Left lung (tissue), 10 donors: ENCODE data around the gene KMT2B. TPM values are rescaled to one million over a fixed set of nuclear protein-coding genes. Genes with fewer than 3 reads are reported as not detected.
A peak's percentile ranks its signal among the peaks of the same experiment; 100 is the strongest.

Experiments used
- ATAC-seq: fragments of 200-7000 bp; cut with Tn5 transposase; one replicate; pipeline ENCODE4 v1.9.1; 2020; ENCODE audit warnings: moderate library complexity
- DNase-seq, 4 donors: peaks; one replicate each; pipeline ENCODE4 v3.0.0-alpha.2; 2013 to 2020
- H3K27ac ChIP-seq, 2 donors: fragments of 200-600 bp; sonication (generic) in 1 of 2; one replicate each; pipeline versions ENCODE4 v1.5.0 to v1.8.0; 2020 to 2021
- H3K27me3 ChIP-seq, 2 donors: fragments of 200-600 bp; sonication (generic) in 1 of 2; one replicate each; pipeline versions ENCODE4 v1.5.0 to v1.8.0; 2020 to 2021
- H3K36me3 ChIP-seq, 2 donors: fragments of 200-600 bp; sonication (generic) in 1 of 2; one replicate each; pipeline versions ENCODE4 v1.5.0 to v1.8.0; 2020 to 2021
- H3K4me1 ChIP-seq, 2 donors: fragments of 200-600 bp; one replicate each; pipeline ENCODE4 v1.8.0; 2021
- H3K4me3 ChIP-seq, 2 donors: fragments of 200-600 bp; sonication (generic) in 1 of 2; one replicate each; pipeline versions ENCODE4 v1.5.0 to v1.8.0; 2020 to 2021; ENCODE audit warnings: mild to moderate bottlenecking in 1 of 2
- H3K9me3 ChIP-seq, 2 donors: fragments of 200-600 bp; sonication (generic) in 1 of 2; one replicate each; pipeline versions ENCODE4 v1.5.0 to v1.8.0; 2020 to 2021
- intact Hi-C, 2 donors: fragments of 100-400 bp; cut with DNase I; formaldehyde crosslinking; loops; one replicate each; pipeline versions ENCODE4 v1.11.2 to v1.14.2; 2022
- polyA plus RNA-seq, 6 donors: library from polyadenylated mRNA; unstranded; fragments of 120-200 nt; gene quantifications; one replicate each; pipeline ENCODE4 v1.2.1, GENCODE V29; 2013; ENCODE audit not compliant: insufficient read length in 6 of 6
- total RNA-seq, 2 donors: library from RNA; stranded (reverse); fragmentation: NEBNext Ultra II Directional; extraction: Animal tissue kit (Norgen Biotek cat#: 25700); gene quantifications; one replicate each; pipeline ENCODE4 v1.2.1, GENCODE V29; 2021
- TF ChIP-seq, protein P1 (sequence below), 2 donors: fragments of 200-600 bp; sonication (generic) in 1 of 2; IDR thresholded peaks; one replicate each; pipeline versions ENCODE4 v1.5.0 to v1.8.0; 2021; ENCODE audit warnings: antibody characterized with exemption in 2 of 2
- donor health status: DM: no; HTN: yes; CAD: no.
- donor health status: DM: no; HTN: no; CAD: no.

The KMT2B gene
- total and polyA plus RNA-seq, 8 donors = 27.9 to 39.1 (median 33.9) TPM

DNA sequence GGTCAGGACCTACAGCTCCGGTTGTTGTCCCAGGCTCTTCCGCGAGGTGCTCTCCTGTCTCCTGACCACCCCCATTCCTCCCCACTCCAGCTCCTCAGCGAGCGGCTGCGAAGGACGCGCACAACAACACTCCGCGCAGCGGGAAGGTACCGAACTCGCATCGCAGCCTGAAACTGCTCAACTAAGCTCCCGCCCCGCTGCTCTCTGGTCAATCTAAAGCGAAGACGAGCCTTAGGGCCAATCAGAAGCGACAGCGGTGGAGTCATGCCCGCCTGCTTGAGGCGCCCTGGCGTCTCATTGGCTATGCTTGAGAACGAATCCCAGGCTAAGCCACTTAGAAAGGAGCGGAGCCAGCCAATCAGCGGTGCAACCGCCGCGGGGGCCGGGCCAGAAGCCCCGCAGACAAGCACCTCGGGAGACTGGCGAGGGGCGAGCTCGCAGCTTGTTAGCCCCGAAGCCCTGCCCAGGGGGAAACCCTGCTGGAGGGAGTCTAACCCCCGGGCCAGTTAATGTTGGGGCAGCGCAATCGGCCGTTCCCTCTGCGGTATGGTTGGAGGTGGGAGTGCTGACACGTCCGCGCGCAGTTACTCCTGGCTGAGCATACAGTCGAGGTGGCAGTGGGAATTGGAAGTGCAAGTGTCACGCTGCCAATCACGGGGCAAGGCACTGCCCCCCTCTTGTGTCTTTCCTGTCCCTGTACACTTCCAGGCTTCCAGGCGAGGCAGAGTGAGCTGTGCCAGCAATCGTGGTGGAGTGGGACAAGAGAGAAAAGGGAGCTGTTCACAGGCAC lies 15.4 kb upstream of the KMT2B start:
- Histone ChIP-seq H3K36me3 (no peaks in the 10 kb centered on the region), H3K4me1 (peaks cover 0 to 17% of the 10 kb centered on the region in 2 donors), H3K4me3 (peak overlapping the region; percentile 52 to 57), H3K27me3 (peaks cover 0 to 56% of the 10 kb centered on the region in 2 donors), H3K9me3 (no peaks in the 10 kb centered on the region), H3K27ac (peak overlapping the region in 1 of 2 donors; percentile 50)
- TF ChIP-seq, protein P1, sequence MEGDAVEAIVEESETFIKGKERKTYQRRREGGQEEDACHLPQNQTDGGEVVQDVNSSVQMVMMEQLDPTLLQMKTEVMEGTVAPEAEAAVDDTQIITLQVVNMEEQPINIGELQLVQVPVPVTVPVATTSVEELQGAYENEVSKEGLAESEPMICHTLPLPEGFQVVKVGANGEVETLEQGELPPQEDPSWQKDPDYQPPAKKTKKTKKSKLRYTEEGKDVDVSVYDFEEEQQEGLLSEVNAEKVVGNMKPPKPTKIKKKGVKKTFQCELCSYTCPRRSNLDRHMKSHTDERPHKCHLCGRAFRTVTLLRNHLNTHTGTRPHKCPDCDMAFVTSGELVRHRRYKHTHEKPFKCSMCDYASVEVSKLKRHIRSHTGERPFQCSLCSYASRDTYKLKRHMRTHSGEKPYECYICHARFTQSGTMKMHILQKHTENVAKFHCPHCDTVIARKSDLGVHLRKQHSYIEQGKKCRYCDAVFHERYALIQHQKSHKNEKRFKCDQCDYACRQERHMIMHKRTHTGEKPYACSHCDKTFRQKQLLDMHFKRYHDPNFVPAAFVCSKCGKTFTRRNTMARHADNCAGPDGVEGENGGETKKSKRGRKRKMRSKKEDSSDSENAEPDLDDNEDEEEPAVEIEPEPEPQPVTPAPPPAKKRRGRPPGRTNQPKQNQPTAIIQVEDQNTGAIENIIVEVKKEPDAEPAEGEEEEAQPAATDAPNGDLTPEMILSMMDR (IDR thresholded peaks at IDR 0.05) = no peak
- DNase-seq (peak; percentile 92 to 98 (median 96)), ATAC-seq (peak; percentile 99)
- intact Hi-C loops = no loop called here

- no peak overlapping the region for H3K27ac ChIP-seq
- peaks cover 0 to 65% of the 10 kb centered on the region in 2 donors for H3K27me3 ChIP-seq
- intact Hi-C loops = no loop called here
- no peaks in the 10 kb centered on the region for H3K36me3 ChIP-seq
- H3K4me3 ChIP-seq = peak overlapping the region in 1 of 2 donors; percentile 57
- peaks cover 0 to 17% of the 10 kb centered on the region in 2 donors for H3K4me1 ChIP-seq
- TF ChIP-seq, protein P1 (IDR thresholded peaks at IDR 0.05) = no peak
- ATAC-seq = no peak
- H3K9me3 ChIP-seq = no peaks in the 10 kb centered on the region
- no peak for DNase-seq
Observed at GRCh38 chr19:35703343-35703742, 14.5 kb upstream of the KMT2B start.

DNA sequence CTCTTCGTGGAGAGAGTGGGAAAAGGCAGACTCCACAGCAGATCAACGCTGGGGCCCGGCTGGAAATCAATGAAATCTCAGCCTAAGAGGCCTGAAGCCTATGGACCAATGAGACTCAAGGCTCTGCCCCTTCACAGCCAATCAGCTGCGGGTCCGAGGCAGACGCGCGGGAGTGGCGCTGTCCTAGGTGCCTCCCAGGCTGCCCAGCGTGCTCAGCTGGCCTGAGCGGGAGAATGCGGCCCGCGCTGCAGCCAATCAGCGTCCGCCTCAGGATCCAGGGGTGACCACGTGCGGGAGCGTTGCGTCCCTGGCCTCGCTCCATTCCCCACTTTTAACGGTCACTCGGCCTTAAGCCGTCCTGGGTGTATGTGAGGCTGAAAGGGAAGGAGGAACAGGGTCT lies 13.6 kb upstream of the KMT2B start, which contains the start of gene ZBTB32:
TSS of gene ZBTB32 (plus strand) at position 341 of the 400 bp plus-strand sequence. CDS start 10,069 bp downstream, outside the sequence.
- DNase-seq (peak in 1 of 4 donors; percentile 53), ATAC-seq (peak; percentile 17)
- H3K27ac ChIP-seq = no peak within 1 kb of the TSS
- H3K4me1 ChIP-seq = peaks cover 0 to 17% of the 10 kb centered on the region in 2 donors
- intact Hi-C loops = no loop called here
- no peaks in the 10 kb centered on the region for H3K9me3 ChIP-seq
- H3K4me3 ChIP-seq = no peak within 1 kb of the TSS
- H3K36me3 ChIP-seq = no peaks in the 10 kb centered on the region
- H3K27me3 ChIP-seq = peaks cover 0 to 72% of the 10 kb centered on the region in 2 donors
- TF ChIP-seq, protein P1 (IDR thresholded peaks at IDR 0.05) = no peak

DNA sequence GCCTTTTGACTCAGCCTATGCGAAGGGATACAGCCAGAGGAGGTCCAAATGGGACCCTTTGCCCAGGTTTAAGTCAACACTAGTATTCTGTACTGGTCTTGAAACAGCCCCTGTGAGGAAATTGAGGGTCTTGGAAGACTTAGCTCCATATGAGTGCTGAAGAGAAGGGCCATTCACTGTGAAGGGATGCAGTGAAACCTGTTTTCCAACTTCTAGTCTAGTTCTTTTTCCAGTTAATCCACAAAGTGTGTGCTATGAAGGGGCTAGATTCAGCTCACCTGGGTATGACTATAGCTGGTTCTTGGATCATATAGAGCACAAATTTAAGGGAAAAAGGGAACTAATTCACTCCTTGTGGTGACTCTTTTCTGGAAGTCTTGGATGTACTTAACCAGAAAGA lies 9.4 kb upstream of the KMT2B start:
- TF ChIP-seq, protein P1 (IDR thresholded peaks at IDR 0.05) = no peak
- Histone ChIP-seq H3K27ac (no peak overlapping the region), H3K4me3 (no peak overlapping the region), H3K9me3 (no peaks in the 10 kb centered on the region), H3K4me1 (no peaks in the 10 kb centered on the region), H3K27me3 (peaks cover 0 to 68% of the 10 kb centered on the region in 2 donors), H3K36me3 (no peaks in the 10 kb centered on the region)
- intact Hi-C loops = no loop called here
- ATAC-seq = no peak
- peak in 1 of 4 donors; percentile 49 for DNase-seq
